ES-I3 (cell line): ENCODE measurements around the gene TAOK3.
"Not testable (repeated sequence)": the region's sequence is repeated elsewhere in the genome, so short reads cannot be mapped to it uniquely, and the experiment has no call there.

ENCODE experiments used
- H3K36me3 ChIP-seq: 2 replicates; pipeline ENCODE4 v1.6.1; 2013; ENCODE audit warnings: mild to moderate bottlenecking, low read length, control low read depth, moderate library complexity; ENCODE audit not compliant: insufficient read depth
- H3K4me1 ChIP-seq: 2 replicates; pipeline ENCODE4 v1.6.1; 2013; ENCODE audit warnings: mild to moderate bottlenecking, control low read depth, low read length; ENCODE audit not compliant: insufficient read depth
- H3K9ac ChIP-seq: 2 replicates; pipeline ENCODE4 v1.6.1; 2013; ENCODE audit warnings: low read depth, mild to moderate bottlenecking, low read length, moderate library complexity
- H3K9me3 ChIP-seq: 2 replicates; pipeline ENCODE4 v1.6.1; 2013; ENCODE audit warnings: mild to moderate bottlenecking, low read length, moderate library complexity; ENCODE audit not compliant: control insufficient read depth, insufficient read depth

Gene TAOK3

DNA sequence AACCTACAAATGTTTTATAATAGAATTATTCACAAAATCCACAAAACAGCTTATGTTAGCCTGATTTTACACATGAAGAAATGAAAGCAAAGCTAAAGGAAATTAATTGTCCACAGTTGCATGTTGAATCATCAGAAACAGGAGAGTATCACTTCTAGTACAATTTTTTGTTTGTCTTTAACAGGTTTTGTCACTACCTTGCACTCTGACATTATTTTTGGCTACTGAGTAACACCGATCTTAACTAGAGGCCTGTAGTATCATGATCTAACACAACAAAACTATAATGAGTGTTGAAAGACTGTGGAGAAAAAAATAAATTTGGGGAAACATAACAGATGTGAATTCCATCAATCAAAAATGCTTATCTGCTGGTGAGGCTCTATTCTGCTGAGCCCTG, 60.1 kb downstream of the TAOK3 start:
- Histone ChIP-seq H3K36me3 (no peaks in the 10 kb centered on the region), H3K9me3 (no peaks in the 10 kb centered on the region), H3K9ac (no peak overlapping the region), H3K4me1 (no peaks in the 10 kb centered on the region)

DNA sequence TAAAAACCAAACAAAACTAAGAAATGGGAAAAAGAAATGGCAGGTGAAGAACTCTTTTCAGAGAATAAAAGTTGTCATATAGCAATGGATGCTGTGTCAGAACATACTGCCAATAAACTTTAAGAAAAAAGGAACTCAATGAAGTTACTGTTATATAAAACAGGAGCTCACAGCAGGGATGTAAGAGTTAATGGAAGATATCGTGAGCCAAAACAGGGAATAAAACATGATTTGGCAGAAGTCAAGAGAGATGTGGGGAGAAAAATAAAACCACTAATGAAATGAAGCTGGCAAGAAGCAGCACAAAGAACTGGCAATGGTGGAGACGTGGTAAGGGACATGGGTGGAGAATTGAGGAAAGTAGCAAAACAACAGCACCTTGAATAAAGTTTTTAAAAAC, 61.0 kb downstream of the TAOK3 start:
- no peak overlapping the region for H3K9ac ChIP-seq
- peaks cover 5% of the 10 kb centered on the region; the same call in 1 of the 2 replicates for H3K4me1 ChIP-seq
- no peaks in the 10 kb centered on the region for H3K9me3 ChIP-seq
- no peaks in the 10 kb centered on the region for H3K36me3 ChIP-seq

DNA sequence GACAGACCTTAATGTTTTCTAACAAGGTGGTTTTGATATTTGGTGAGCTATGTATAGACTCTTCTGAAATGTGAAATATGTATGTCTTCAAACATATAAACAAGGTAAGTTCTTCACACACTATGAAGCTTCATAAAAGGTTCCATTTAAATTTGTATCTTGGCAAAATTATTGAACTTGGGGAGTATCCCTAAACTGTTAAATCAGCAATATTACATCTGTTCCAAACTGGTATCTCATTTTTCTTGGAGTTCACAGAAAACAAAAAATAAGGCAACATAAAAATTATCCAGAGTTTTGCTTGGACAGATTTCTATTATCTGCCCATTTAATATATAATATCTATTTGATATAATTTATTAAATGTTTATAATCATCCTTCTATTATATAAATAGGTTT, 62.4 kb downstream of the TAOK3 start:
- H3K9me3 ChIP-seq, result no peaks in the 10 kb centered on the region
- no peak overlapping the region for H3K9ac ChIP-seq
- H3K36me3 ChIP-seq, result no peaks in the 10 kb centered on the region
- peaks cover 5% of the 10 kb centered on the region; the same call in 1 of the 2 replicates for H3K4me1 ChIP-seq

DNA sequence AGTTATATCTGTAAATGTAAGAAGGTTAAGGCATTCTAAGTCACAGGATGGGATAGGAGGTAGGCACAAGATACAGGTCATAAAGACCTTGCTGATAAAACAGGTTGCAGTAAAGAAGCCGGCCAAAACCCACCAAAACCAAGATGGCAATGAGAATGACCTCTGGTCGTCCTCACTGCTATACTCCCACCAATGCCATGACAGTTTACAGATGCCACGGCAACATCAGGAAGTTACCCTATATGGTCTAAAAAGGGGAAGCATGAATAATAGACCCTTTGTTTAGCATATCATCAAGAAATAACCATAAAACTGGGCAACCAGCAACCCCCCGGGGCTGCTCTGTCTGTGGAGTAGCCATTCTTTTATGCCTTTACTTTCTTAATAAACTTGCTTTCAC, 64.7 kb downstream of the TAOK3 start:
- not testable (repeated sequence) for H3K4me1 ChIP-seq, H3K36me3 ChIP-seq, H3K9me3 ChIP-seq, H3K9ac ChIP-seq

DNA sequence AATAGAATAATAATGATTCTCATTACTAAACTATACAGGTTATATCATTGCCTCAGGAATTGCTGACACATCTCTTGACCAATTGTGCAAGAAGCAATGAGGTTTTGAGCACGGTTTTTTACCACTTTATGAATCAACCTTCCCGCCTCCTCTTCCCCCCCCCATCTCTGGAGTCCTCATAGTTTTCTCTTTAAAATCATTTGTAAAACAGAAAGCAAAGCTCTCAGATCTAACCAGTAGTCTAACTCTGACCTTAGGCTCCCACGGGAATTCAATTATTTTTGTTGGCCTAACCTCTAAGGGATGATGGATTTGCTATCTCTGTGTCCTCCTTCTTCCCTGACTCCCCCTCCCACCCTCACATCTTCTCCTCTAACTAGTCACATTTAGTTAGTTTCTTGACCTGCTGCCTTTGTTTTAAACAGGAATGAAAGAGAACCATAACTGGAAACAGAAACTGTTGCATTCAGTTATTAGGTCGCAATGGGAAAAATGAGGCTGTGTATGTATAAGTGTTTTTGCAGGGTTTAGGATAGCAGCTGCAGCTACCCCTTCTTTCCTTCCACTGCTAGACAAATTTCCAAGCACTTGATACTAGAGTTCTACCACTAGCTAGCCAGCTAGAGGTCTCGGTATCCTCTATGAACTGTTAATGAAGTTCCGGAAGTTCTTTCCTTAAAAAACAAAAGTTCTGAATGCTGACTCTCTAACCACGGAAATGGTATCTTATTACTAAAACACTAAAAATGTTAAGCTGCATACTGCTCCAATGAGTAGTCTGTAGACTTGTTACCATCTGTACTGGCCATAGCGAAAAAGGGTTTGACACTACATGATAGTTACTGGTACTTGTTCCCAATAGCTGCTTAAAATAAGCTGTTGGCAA, 65.4 kb downstream of the TAOK3 start:
- Histone ChIP-seq H3K9ac (no peak overlapping the region), H3K9me3 (no peaks in the 10 kb centered on the region), H3K4me1 (peaks cover 5% of the 10 kb centered on the region; the same call in 1 of the 2 replicates), H3K36me3 (no peaks in the 10 kb centered on the region)

DNA sequence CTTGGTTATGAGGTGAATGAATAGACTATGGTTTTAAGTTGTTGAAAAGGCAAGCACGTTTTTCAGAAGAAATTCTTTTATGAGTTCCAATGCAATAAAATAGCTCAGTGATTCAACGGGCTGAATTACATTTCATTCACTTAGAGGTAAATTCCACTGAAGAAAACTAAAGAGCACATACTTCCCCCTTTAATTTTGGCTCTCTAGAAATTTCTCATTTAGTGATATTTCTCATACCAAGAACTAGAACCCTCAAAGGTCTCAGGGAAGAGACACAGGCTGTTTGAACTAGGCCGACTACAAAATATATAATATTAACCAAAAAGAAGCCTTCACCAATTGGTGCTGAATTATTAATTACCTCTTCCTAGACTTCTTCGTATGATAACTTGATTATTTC, 68.6 kb downstream of the TAOK3 start:
- Histone ChIP-seq H3K36me3 (no peaks in the 10 kb centered on the region), H3K9me3 (no peaks in the 10 kb centered on the region), H3K4me1 (peaks cover 5% of the 10 kb centered on the region; the same call in 1 of the 2 replicates), H3K9ac (no peak overlapping the region)

DNA sequence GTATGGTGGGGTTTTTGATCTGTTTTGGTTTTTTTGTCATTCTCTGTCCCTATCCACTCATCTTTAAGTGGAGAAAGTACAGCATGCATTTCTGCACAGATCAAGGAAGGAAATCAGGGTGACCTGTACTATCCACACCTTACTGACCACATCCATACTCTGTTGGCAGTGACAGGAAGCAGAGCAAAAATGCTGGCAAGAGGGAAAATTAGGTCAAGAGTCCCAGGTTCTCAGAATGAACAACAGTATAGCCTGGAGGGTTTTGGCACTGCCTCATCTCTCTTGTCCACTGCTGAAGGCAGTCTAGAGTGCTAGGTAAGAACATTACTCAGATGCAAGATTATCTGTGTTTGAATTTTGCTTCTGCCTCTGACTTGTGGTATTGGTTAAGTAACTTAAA, 70.7 kb downstream of the TAOK3 start:
- H3K4me1 ChIP-seq, result peaks cover under 1% of the 10 kb centered on the region; the same call in 1 of the 2 replicates
- no peak overlapping the region for H3K9ac ChIP-seq
- H3K36me3 ChIP-seq, result no peaks in the 10 kb centered on the region
- H3K9me3 ChIP-seq, result no peaks in the 10 kb centered on the region

DNA sequence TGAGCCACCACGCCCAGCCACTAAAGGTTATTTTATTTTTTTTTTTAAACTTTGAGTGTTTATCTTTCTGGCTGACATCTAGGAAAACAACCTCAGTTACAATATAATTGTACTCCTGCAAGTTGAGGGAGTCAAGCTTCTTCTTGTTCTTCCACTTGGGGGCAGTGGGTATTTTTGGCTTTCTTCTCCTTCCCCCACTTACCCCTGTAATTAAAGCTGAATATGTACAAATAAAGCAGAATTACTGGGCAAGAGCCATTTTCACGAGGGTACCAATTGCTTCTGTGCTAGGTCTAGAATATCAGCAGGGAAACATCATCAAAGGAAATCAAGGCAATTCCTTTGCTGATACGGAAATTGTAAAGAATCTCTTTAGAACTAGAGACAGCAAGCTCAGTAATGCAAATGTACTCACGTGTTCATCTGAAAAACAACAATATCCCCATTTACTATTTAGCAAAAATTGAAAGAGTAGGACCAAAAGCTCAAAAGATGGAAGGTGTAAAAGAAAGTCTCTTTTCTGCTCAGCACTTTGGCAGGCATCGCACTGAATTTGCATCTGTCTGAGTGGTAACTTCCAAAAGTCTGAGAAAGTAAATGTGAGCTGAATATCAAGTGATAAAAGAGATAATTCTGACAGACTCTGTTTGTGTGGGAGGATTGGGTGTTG, 72.8 kb downstream of the TAOK3 start:
- no peaks in the 10 kb centered on the region for H3K9me3 ChIP-seq
- no peak overlapping the region for H3K9ac ChIP-seq
- no peaks in the 10 kb centered on the region for H3K36me3 ChIP-seq
- H3K4me1 ChIP-seq, result no peaks in the 10 kb centered on the region

DNA sequence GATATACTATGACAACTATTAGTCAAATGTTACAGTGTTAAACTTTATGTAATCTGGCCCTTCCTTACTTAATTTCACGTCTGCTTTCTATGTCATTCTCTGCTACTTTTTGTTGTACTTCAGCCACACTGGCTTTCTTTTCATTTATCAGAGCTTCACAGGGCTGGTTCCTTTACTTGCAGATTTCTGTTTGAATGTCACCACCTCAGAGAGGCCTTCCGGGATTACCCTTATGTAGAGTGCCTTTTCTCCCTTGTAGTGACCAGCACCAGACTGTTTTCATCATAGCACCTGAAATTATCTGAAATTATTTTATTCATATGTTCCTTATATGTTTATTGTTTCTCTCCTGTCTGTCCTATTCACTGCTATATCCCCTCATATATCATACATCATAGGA, 75.4 kb downstream of the TAOK3 start:
- H3K4me1 ChIP-seq, result no peaks in the 10 kb centered on the region
- no peaks in the 10 kb centered on the region for H3K9me3 ChIP-seq
- no peak overlapping the region for H3K9ac ChIP-seq
- H3K36me3 ChIP-seq, result no peaks in the 10 kb centered on the region

DNA sequence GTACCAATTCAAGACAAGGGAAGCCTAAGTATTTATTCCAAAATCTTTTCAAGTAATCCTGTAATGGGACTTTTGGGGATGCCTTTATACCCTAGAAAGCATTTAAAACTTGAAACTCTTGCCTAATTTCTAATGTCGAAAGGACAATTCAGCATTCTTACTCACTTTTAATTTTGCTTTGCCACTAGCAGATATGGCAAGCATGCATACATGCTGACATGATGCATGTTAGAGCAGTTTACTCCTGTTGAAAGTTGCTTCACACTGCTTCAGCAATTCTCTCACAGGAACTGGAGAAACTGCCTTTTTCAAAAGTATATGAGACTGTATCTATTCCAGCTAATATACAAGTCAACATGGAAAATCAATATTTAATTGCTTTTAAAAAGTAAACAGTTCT, 79.9 kb downstream of the TAOK3 start:
- Histone ChIP-seq H3K9ac (no peak overlapping the region), H3K9me3 (no peaks in the 10 kb centered on the region), H3K4me1 (no peaks in the 10 kb centered on the region), H3K36me3 (no peaks in the 10 kb centered on the region)

DNA sequence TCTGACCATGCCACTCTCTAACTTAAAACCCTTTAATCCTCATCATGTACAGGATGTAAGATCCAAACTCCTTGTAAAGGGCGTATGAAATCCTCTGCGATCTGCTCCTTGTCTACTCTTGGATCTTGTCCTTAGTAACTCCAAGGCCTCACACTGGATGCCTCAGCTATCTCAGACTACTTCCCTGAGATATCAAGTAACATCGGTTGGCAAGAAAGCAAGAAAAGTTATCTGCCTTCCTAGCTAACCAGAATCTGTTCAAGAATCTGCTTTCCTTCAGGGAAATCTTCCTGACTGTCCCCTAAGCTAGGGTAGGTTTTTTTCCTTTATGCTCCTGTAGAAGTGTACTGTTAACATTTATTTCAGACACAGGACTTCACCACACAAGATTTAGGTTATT, 82.6 kb downstream of the TAOK3 start:
- Histone ChIP-seq H3K4me1 (no peaks in the 10 kb centered on the region), H3K9ac (no peak overlapping the region), H3K36me3 (no peaks in the 10 kb centered on the region), H3K9me3 (no peaks in the 10 kb centered on the region)

DNA sequence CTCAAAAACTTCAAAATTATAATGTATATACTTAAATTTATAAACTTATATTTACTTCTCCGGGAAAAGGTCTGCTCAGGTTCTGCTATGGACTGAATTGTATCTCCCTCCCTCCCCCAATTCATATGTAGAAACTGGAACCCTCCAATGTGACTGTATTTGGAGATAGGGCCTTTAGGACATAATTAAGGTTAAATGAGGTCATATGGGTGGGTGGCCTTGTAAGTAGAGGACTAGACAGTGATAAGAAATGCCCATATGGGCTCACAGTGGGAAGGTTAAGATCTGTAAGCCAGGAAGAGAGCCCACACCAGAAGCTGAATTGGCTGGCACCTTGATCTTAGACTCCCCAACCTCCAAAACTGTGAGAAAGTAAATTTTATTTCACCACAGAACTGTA, 84.5 kb downstream of the TAOK3 start:
- H3K36me3 ChIP-seq, result no peaks in the 10 kb centered on the region
- H3K4me1 ChIP-seq, result no peaks in the 10 kb centered on the region
- no peaks in the 10 kb centered on the region for H3K9me3 ChIP-seq

DNA sequence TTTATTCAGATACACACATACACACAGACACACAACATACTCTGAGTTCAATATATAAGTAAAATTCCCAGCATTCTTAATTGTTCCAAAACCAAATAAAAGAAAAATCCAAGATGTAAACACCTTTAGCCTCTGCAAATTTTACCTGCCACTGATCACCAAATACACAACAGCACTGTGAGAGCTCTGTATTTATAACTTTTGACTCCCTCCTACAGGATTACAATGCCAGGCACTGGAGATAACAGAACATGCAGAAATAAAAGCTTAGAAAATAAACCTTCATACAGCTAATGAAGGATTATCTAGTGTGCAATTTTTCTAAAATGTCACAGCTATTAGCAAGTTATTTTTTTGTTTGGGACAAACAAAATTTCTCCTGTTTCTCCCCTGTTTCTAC, 85.0 kb downstream of the TAOK3 start:
- no peaks in the 10 kb centered on the region for H3K4me1 ChIP-seq
- H3K9me3 ChIP-seq, result no peaks in the 10 kb centered on the region
- H3K9ac ChIP-seq, result no peak overlapping the region
- no peaks in the 10 kb centered on the region for H3K36me3 ChIP-seq

More for the DNA sequence above, 84.5 kb downstream of the TAOK3 start:
- H3K9ac ChIP-seq, result no peak overlapping the region

DNA sequence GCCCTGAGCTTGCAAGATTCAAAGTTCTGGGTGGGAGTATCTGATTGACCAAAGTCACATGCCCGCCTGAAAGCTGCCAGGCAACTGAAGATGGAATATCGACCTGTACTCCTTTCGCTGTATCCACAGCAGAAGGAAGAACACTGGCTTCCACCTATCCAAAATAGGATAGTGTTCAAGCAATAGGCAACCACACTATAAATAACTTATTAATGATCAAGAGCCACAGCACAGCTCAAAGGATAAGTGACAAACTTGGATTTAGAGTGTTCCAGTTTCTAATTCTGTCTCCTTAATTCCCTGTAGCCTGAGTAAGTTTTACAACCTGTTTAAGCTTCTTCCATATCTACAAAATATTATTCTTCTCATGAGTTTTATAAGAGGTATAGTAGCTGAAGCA, 89.9 kb downstream of the TAOK3 start:
- H3K36me3 ChIP-seq, result no peaks in the 10 kb centered on the region
- no peaks in the 10 kb centered on the region for H3K4me1 ChIP-seq
- no peak overlapping the region for H3K9ac ChIP-seq
- H3K9me3 ChIP-seq, result no peaks in the 10 kb centered on the region

DNA sequence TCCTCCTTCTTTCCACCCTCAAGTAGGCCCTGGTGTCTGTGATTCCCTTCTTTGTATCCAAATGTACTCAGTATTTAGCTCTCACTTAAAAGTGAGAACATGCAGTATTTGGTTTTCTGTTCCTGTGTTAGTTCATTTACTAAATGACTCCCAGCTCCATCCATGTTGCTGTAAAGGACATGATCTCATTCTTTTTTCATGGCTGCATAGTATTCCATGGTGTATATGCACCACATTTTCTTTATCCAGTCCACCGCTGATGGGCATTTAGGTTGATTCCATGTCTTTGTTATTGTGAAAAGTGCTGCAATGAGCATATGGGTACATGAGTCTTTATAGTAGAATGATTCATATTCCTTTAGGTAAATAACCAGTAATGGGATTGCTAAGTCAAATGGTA, 94.4 kb downstream of the TAOK3 start:
- not testable (repeated sequence) for H3K9me3 ChIP-seq, H3K36me3 ChIP-seq

More for the DNA sequence above, 94.4 kb downstream of the TAOK3 start:
- H3K4me1 ChIP-seq, H3K9ac ChIP-seq: not testable (repeated sequence)
